ENCODE measurements around the gene VANGL1. TPM values are rescaled to one million over a fixed set of nuclear protein-coding genes. Genes with fewer than 3 reads are reported as not detected.

VANGL1 gene
- total RNA-seq, 1 experiment from 2014 or later = 9.9 TPM

DNA sequence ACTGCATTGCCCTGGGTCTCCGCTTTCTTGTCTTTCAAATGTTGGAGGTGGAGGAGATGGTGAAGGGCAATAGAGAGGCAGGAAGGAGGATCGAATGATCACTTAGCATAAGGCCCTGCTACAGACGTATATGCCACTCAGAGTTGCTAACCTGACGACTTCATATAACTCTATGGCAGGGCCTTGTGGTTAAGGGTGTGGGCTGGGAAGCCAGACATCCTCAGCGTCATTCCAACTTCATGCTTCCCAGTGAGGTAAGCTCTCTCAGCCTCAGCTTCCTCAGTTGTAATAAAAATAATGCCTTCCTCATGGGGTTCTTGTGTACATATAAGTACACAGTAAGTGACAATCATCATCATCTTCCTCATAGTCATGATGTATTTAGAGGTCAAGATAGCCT lies 72.1 kb downstream of the VANGL1 start:
- in situ Hi-C loops (cut with HindIII; ENCODE audit: low pct_unique_long_range_greater_than_20kb, low sequenced_read_pairs) = no loop called here
- no peak for DNase-seq (ENCODE audit: low read depth, low spot score)

DNA sequence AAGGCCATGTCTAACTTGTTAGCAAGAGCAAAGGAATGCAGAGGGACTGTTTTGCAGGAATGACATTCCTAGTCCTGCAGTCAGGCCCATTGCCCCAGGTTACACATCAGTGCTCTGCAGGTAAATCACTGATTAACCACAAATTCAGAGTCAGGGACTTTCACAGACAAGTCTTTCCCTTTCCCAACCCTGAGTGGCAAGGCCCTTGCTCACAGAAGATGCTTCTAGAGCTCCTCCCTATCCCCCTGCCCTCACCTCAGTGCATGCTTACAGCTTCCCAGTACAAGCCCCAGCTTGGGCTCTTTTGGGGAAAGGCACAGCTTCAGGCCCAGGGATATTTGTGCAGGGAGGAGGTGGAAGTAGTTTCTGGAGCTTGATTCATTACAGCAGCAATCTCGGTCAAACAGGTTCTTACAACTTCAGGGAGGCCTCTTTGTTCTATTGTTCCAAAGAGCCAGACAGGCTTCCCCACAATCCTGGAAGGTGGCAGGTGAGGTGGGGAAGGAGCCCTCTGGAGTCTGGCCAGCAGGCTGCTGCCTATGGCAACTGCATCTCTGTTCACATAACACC lies 72.9 kb downstream of the VANGL1 start:
- in situ Hi-C loops (cut with HindIII; ENCODE audit: low pct_unique_long_range_greater_than_20kb, low sequenced_read_pairs) = no loop called here
- no peak for DNase-seq (ENCODE audit: low read depth, low spot score)

DNA sequence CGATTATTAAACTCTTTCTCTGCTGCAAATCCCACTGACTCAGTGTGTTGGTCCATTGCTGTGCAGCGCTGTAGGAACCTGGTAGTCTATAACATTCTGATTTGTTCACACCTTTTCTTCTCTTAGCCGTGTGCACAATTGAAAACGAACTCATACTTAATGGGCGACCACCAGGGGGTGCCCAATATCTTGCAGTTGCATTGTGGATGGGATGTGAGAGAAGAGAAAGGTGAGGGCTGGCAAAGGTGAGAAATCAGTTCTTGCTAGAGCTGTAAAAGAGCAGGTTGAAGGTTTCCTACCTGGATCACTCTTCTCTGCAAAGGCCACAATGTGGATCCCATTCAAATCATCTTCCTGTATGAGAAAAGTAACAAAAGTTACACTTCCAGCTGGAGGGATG lies 75.8 kb downstream of the VANGL1 start:
- DNase-seq (ENCODE audit: low read depth, low spot score) = peak; percentile 69
- in situ Hi-C loops (cut with HindIII; ENCODE audit: low pct_unique_long_range_greater_than_20kb, low sequenced_read_pairs) = no loop called here

DNA sequence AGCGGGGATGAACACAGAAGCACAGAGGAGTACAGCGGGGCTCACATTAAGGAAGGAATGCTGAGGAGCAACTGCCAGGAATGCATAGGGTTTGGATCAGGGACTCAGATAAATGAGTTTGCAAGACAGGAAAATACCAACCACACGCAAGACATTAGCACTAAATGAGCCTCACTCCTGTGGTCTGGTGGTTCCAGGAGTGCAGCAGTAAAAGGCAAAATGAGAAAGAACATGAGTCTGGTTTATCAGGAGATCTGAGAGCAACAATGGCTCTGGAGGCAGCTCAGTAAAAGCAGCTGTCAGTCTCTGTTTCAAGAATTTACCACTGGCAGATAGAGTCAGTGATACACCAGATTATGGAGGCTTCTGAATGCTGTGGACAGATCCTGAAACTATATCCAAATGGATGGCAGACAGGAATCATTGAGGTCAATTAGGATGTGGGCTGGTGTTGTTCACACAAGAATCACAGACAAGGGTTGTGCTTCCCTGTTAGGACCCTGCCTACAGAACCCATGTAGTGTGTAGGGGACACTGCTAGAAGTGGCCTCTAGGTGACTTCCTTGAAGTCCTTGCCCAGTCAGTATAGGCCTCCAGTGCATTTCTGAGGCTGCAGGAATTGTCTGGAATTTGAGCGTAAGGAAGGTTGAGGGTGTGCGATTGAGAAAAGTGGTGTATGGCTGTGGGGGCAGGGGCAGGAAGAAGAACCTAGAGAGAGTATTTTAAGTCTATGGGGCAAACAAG lies 76.4 kb downstream of the VANGL1 start:
- DNase-seq (ENCODE audit: low read depth, low spot score) = no peak
- in situ Hi-C loops (cut with HindIII; ENCODE audit: low pct_unique_long_range_greater_than_20kb, low sequenced_read_pairs) = no loop called here

DNA sequence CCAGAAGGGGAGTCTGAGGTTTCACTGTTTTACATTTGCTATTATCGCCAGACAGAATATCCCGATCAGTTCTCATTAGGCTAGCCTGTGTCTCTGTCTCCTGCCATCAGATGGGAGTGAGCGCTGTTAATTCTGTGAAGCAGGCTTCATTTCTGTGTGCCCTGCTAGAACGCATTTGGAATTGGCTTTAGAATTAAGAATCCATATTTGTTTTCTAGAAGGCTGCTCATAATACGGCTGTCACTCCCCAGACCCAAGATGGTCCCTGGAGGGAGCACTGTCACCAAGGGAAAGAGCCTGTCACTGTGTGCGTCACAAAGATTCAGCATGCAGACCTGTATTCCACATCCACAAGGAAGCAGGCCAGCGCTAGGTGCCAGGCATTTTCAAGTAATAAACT lies 77.5 kb downstream of the VANGL1 start:
- no peak for DNase-seq (ENCODE audit: low read depth, low spot score)
- in situ Hi-C loops (cut with HindIII; ENCODE audit: low pct_unique_long_range_greater_than_20kb, low sequenced_read_pairs) = no loop called here

DNA sequence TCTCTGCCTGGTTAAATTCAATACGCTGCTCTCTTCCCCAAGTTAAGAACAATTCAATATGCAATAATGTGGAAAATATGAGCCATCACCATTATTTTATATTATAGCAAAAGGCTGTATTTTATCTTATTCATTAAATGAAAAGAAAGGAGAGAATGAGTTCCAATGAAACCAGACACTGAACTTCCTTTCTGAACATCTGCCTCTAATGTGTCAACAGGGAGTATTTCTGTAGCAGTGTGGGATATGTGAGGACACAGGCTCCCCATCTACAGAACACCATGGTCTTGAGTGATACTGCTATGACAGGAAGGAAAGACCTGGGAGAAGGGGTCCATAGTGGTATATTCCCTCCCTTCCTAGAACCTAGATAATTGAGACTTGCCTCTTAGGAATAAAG lies 80.5 kb downstream of the VANGL1 start:
- DNase-seq (ENCODE audit: low read depth, low spot score) = no peak
- in situ Hi-C loops (cut with HindIII; ENCODE audit: low pct_unique_long_range_greater_than_20kb, low sequenced_read_pairs) = no loop called here

DNA sequence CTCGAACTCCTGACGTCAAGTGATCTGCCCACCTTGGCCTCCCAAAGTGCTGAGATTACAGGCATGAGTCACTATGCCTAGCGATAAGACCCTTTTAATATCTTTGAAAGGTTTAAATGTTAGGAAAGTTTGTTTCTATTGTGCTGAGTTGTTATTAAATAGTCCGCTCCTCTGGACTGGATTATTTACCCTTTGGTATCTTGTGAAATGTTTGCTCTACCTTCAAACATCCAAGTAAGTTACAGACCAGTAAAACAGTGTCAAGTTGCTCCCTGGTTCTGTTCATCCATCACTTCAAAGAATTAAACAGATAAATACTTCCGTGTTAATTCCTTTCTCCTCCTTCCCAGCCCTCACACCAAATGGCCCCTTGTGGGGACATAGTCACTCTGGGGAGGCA lies 82.0 kb downstream of the VANGL1 start:
- no peak for DNase-seq (ENCODE audit: low read depth, low spot score)
- in situ Hi-C loops (cut with HindIII; ENCODE audit: low pct_unique_long_range_greater_than_20kb, low sequenced_read_pairs) = no loop called here

DNA sequence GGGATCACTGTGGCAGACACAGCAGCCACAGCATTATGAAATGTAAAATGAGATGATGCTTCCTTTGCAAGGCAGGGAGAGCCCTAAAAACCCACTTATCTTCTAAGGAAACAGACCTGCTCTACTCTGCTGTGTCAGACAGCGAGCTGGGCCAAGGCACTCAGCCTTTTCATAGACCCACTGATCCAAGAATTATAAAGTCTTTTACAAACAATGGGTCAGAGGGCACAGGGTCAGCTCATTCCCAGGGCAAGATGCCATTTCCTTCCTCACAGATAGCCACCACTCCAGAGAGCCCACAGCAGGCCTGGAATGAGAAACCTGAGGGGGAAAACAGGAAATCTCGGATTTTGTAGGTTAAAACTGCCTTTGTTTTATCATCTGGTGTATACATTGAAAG lies 83.8 kb downstream of the VANGL1 start:
- in situ Hi-C loops (cut with HindIII; ENCODE audit: low pct_unique_long_range_greater_than_20kb, low sequenced_read_pairs) = no loop called here
- DNase-seq (ENCODE audit: low read depth, low spot score) = no peak

DNA sequence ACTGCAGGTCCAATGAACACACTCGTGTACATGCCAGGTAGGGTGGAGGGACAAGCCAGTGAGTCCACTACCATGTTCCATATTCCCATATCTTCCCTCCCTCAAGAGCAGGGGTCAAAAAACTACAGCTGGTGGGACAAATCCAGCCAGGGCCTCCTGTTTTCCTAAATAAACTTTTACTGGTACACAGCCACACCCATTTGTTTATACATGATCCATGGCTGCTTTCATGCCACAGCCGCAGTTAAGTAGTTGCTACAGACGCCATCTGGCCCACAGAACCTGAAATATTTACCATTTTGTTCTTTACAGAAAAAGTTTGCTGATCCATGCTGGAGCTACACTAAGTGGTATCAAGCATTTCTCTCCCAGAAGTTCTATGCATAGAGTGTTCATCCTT lies 84.4 kb downstream of the VANGL1 start:
- DNase-seq (ENCODE audit: low read depth, low spot score) = no peak

DNA sequence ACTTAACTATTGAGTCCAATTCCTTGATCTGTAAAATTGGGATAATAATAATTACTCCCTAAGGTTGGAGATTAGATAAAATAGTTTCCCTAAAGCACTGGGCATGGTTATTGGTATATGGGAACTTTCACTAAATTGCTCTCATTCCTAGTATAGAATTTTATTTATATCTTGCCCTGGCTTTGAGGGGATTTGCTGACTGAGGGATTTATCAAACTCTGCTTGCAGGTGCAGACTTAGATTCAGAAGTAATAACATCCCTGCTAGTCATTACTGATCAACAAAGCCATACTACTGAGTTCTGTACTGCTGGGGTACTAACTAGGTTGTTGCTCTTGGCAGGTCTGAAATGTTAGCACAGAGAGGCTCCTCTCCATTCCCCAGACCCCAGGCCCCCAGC lies 84.8 kb downstream of the VANGL1 start:
- in situ Hi-C loops (cut with HindIII; ENCODE audit: low pct_unique_long_range_greater_than_20kb, low sequenced_read_pairs) = no loop called here
- no peak for DNase-seq (ENCODE audit: low read depth, low spot score)

More for the DNA sequence above, 84.4 kb downstream of the VANGL1 start:
- in situ Hi-C loops (cut with HindIII; ENCODE audit: low pct_unique_long_range_greater_than_20kb, low sequenced_read_pairs) = no loop called here

DNA sequence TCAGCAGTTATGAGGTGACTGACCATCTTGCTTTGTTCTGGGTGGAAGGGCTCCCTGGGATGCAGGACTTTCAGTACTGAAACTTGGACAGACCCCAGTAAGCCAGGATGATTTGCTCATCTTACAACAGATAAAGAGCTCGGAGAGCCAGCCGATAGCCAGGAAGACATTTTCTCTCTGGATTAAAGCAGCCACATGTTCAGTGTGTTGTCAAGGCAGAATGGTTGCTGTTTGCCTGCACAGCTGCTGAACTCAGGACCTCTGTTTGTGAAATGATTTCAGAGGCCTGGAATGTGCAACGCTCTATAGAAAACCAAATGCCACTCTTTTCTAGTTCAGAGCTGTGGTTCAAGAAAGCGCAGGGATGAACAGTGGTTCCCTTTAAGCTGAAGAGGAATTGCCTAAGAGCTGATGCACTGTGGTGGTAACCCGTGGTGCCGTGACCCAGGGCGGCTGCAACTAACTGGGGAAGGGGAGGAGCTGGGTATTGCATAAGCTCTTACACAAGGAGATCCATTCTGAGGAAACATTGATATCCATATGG lies 86.0 kb downstream of the VANGL1 start:
- peak; percentile 98 for DNase-seq (ENCODE audit: low read depth, low spot score)
- in situ Hi-C loops (cut with HindIII; ENCODE audit: low pct_unique_long_range_greater_than_20kb, low sequenced_read_pairs) = no loop called here

DNA sequence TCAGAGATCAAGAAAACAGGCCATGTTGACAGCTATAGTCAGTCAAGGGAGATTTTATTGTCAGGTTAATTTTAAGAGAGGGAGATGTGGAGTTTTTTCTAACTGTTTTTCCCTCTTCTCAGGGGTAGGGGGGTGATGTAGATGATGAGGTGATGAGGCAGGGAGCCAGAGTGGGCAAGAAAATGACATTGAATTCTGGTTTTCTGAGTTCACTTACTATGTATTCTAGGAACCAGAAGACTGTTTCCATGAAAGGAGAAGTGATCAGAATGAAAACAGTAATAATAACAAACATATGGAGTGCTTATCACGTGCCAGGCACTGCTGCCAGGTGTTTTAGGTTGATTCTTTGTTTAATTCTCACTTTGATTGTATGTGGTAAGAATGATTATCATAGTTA lies 86.6 kb downstream of the VANGL1 start:
- in situ Hi-C loops (cut with HindIII; ENCODE audit: low pct_unique_long_range_greater_than_20kb, low sequenced_read_pairs) = no loop called here

DNA sequence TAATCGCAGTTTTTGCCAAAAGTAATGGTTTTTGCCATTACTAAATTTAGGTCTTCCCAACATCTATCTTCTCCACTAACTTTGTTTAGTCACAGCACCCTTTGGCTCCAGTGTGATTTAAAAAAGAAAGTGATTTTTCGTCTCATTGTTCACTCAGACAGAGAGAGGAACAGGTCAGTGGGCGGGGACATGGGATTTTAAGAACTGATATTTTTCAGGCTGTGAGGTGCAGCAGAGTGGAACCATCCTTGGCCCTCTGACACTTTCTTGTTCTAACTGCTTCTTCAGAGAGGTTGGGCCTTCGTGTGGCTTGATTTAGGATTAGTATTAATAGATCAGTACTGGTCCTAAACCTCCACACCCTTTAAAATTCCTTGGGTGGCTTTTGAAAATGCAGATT lies 88.0 kb downstream of the VANGL1 start:
- in situ Hi-C loops (cut with HindIII; ENCODE audit: low pct_unique_long_range_greater_than_20kb, low sequenced_read_pairs) = no loop called here
- no peak for DNase-seq (ENCODE audit: low read depth, low spot score)

More for the DNA sequence above, 86.6 kb downstream of the VANGL1 start:
- no peak for DNase-seq (ENCODE audit: low read depth, low spot score)

DNA sequence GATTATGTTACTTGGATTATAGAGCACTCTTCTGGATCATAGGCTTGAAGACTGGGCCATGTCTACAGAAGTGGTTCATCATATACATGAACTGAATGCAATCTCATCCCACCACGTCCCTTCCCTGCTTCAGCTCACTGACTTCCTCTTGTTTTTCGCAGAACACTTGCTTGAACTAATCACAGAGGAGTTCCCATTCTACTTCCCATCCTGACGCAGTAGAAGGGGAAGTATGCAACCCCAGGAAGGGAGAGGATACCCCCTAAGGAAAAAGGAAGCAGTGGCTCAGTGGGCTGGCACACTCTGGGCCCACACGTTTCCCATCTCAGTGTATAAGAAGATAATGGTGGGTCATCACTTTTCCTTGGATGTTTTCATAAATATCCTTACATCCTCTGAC lies 90.5 kb downstream of the VANGL1 start:
- in situ Hi-C loops (cut with HindIII; ENCODE audit: low pct_unique_long_range_greater_than_20kb, low sequenced_read_pairs) = no loop called here
- DNase-seq (ENCODE audit: low read depth, low spot score) = no peak

DNA sequence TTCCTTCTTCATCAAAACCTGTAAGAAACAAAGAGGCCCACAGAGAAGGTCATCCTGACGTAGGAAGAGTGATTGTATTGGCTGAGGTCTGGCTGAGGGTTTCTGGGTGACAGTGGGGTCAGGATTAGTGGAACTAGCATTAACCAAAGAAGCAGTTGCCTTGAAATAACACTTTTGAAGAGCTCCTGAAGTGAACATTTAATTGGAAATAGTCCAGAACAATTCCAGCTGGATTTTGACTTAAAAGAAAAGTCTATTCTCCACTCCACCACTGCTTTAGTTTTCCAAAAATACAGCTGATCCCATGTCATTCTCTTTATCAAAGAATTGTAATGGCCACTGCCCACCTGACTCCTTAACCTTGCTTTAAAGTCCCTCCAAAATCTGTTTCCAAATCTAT lies 99.0 kb downstream of the VANGL1 start:
- no peak for DNase-seq (ENCODE audit: low read depth, low spot score)
- in situ Hi-C loops (cut with HindIII; ENCODE audit: low pct_unique_long_range_greater_than_20kb, low sequenced_read_pairs) = no loop called here

DNA sequence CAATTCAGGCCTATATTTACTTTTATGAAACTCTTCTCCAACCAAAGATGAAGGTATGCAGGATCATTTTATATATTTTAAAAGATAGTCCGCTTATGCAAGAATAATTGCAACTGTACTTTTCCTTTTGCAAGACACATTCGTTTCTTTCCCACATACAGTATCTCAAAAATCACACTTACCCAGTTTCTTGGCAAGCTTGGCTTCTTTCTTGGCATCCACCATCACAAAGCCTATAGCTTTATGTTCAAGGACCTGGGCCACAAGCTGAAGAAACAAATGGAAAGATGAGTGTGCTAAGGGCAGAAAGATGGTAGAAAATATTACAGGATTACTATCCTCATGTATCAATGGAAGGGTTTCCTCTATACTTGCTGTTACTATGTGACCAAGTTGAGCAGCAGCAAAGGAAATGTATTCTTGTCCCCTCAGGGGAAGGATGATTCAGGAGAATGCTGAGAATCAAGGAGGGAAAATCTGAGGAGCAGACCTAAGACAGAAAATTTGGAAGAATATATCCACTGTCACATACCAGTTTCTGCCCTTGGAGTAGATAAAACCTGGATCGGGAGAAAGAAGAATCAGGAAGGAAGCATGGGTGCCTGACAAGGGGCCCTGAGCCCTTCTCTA lies 103.0 kb downstream of the VANGL1 start:
- in situ Hi-C loops (cut with HindIII; ENCODE audit: low pct_unique_long_range_greater_than_20kb, low sequenced_read_pairs) = no loop called here
- DNase-seq (ENCODE audit: low read depth, low spot score) = no peak

DNA sequence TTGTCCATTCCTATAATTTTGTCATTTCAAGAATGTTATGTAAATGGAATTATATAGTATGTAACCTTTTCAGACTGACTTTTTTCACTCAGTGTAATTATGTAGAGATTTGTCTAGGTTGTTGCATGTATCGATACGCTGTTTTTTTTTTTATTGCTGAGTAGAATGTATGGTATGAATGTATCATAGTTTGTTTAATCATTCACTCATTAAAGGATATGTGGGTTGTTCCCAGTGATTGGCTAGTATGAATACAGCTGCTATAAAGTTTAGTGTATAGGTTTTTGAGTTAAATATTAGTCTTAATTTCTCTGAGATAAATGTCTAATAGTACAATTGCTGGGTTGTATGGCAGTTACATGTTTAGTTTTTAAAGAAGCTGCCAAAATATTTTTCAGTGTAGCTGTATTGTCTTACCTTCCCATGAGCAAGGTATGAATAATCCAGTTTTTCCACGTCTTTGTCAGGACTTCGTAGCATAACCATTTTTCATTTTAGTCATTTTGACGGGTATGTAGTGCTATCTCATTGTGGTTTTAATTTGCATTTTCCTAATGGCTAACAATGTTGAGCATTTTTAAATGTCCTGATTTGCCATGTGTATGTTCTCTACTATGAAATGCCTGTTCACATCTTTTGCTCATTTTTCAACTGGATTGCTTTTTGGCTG lies 104.4 kb downstream of the VANGL1 start:
- in situ Hi-C loops (cut with HindIII; ENCODE audit: low pct_unique_long_range_greater_than_20kb, low sequenced_read_pairs) = no loop called here
- no peak for DNase-seq (ENCODE audit: low read depth, low spot score)

Data from SK-MEL-5 (cell line).